Activated T-helper 1 cell treated with anti-CD3 and anti-CD28 coated beads, Interleukin-12 subunit alpha, Interleukin-12 subunit beta, Interleukin-2, Interleukin-4 antibody, amounts not matched to agents 30 ng/mL and 10 ng/mL and 1 ng/mL, durations not matched to agents 14 hours and 24 hours and 36 hours (primary cell): Measurements from ENCODE around the gene ARG2. TPM values are rescaled to one million over a fixed set of nuclear protein-coding genes. Genes with fewer than 3 reads are reported as not detected.

Experiments
- DNase-seq: peaks from one replicate; pipeline ENCODE4 v3.0.0; 2021; ENCODE audit warnings: low spot score
- H3K27ac Mint-ChIP-seq: one replicate; pipeline ENCODE4 v1.8.0; 2021; ENCODE audit warnings: mild to moderate bottlenecking, mixed read lengths
- H3K27me3 Mint-ChIP-seq: one replicate; pipeline ENCODE4 v1.8.0; 2022; ENCODE audit warnings: mild to moderate bottlenecking, moderate library complexity, mixed read lengths; ENCODE audit not compliant: insufficient read depth
- H3K36me3 Mint-ChIP-seq: one replicate; pipeline ENCODE4 v1.8.0; 2021; ENCODE audit warnings: low read depth, mixed read lengths
- H3K4me1 Mint-ChIP-seq: one replicate; pipeline ENCODE4 v1.8.0; 2021; ENCODE audit warnings: low read depth, mixed read lengths
- H3K4me3 Mint-ChIP-seq: one replicate; pipeline ENCODE4 v1.8.0; 2021; ENCODE audit warnings: mild to moderate bottlenecking, moderate library complexity, mixed read lengths
- H3K9me3 Mint-ChIP-seq: one replicate; pipeline ENCODE4 v1.8.0; 2021; ENCODE audit warnings: mixed read lengths
- intact Hi-C: fragments of 100-400 bp; cut with micrococcal nuclease; formaldehyde crosslinking; loops from one replicate; pipeline ENCODE4 v1.15.1; 2024
- total RNA-seq: library from RNA; stranded (reverse); gene quantifications from 2 replicates; pipeline ENCODE4 v1.2.3, GENCODE V29; 2022

Gene ARG2
- total RNA-seq, result 5.2 and 7.1 TPM in 2 replicates

DNA sequence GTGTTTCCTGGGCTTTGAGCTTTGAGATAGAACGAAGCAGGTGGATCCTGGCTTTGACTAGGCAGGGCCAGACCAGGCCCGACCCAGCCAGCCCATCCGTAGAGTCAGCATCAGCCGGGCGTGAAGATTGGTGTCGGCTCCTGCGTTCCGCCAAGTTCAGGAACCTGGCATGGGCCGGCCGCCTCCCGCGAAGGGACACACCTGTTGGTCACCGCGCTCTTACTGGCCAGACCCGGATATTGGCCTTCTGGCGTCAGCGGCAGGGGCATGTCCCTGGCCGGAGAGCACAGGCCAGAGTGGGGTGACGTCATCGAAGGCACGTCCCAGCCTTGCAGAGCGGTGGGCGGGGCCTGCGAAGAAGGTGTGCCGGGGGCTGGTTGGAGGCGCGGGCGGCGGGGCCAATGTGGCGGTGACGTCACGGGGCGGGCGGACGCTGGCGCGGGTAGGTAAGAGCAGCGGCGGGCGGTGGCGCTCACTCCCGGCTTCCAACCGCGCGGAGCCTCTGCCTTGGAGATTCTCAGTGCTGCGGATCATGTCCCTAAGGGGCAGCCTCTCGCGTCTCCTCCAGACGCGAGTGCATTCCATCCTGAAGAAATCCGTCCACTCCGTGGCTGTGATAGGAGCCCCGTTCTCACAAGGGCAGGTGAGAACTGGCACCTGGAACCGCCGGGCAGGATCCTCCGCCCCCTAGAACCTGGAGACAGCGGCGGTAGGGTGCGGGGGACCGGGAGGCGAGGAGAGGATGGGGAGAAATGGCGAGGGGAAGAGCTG is at the start of gene ARG2:
TSS of gene ARG2 (plus strand) at position 475 of the 771 bp plus-strand sequence. CDS start at position 533, 58 bp downstream.
- peaks cover 14% of the 10 kb centered on the region for H3K27me3 Mint-ChIP-seq
- intact Hi-C loops, result loop anchor here (1.0 to 5.0 kb wide), 6 partner anchors 19 to 260 kb away; partner anchors contain the start of genes ATP6V1D, PIGH, RAD51B and RDH11
- DNase-seq, result peak; percentile 94

DNA sequence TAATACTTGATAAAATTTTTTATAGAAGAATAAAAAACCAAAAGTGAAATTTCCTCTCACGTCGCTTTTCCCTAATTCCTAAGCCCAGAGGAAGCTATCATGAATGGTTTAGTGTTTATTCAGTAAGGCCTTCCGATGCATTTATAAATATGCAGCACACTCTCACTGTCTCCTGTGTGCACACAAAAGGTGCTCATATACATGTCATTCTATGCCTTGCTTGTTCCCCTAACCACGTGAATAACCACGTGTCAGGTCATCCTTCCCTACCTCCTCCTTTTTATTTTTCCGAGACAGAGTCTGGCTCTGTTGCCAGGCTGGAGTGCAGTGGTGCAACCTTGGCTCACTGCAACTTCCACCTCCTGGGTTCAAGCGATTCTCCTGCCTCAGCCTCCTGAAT is 49.3 kb upstream of the ARG2 start:
- no peak overlapping the region for H3K4me3 Mint-ChIP-seq
- H3K9me3 Mint-ChIP-seq, result no peaks in the 10 kb centered on the region
- no peak overlapping the region for H3K27ac Mint-ChIP-seq
- H3K27me3 Mint-ChIP-seq, result peaks cover 5% of the 10 kb centered on the region
- intact Hi-C loops, result no loop called here
- no peaks in the 10 kb centered on the region for H3K36me3 Mint-ChIP-seq
- H3K4me1 Mint-ChIP-seq, result peaks cover 8% of the 10 kb centered on the region
- no peak for DNase-seq

More for the DNA sequence above, at the start of gene ARG2:
- Mint-ChIP-seq H3K27ac (peak within 1 kb of the TSS; percentile 71), H3K4me1 (peaks cover 39% of the 10 kb centered on the region), H3K36me3 (peaks cover 3% of the 10 kb centered on the region), H3K4me3 (peak within 1 kb of the TSS; percentile 86), H3K9me3 (no peaks in the 10 kb centered on the region)

- no peak overlapping the region for H3K4me3 Mint-ChIP-seq
- no peaks in the 10 kb centered on the region for H3K9me3 Mint-ChIP-seq
- H3K27me3 Mint-ChIP-seq, result peaks cover 5% of the 10 kb centered on the region
- H3K27ac Mint-ChIP-seq, result no peak overlapping the region
- peak; percentile 54 for DNase-seq
- H3K36me3 Mint-ChIP-seq, result no peaks in the 10 kb centered on the region
- intact Hi-C loops, result loop anchor here (1.0 kb wide), 2 partner anchors 45 to 144 kb away; no protein-coding TSS in a partner anchor
- H3K4me1 Mint-ChIP-seq, result peaks cover 8% of the 10 kb centered on the region
Measured at GRCh38 chr14:67571275-67571990, 48.3 kb upstream of the ARG2 start.

DNA sequence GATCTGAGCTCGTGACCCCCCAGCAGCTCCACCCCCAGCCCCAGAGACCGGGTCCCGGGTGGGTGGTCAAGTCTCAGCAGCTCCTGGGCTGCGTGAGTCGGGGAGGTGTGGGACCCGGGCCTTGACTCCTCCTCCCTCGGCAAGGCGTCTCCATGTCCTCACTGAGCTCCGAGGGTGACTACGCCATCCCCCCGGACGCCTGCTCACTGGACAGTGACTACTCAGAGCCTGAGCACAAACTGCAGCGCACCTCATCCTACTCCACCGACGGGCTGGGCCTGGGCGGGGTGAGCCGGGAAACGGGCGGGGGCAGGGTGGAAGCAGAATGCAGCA is 47.8 kb upstream of the ARG2 start:
- Mint-ChIP-seq H3K36me3 (no peaks in the 10 kb centered on the region), H3K27me3 (peaks cover 5% of the 10 kb centered on the region), H3K4me3 (no peak overlapping the region), H3K9me3 (no peaks in the 10 kb centered on the region), H3K27ac (no peak overlapping the region), H3K4me1 (peaks cover 8% of the 10 kb centered on the region)
- intact Hi-C loops, result loop anchor here (1.0 kb wide), 2 partner anchors 46 to 145 kb away; no protein-coding TSS in a partner anchor
- no peak for DNase-seq

DNA sequence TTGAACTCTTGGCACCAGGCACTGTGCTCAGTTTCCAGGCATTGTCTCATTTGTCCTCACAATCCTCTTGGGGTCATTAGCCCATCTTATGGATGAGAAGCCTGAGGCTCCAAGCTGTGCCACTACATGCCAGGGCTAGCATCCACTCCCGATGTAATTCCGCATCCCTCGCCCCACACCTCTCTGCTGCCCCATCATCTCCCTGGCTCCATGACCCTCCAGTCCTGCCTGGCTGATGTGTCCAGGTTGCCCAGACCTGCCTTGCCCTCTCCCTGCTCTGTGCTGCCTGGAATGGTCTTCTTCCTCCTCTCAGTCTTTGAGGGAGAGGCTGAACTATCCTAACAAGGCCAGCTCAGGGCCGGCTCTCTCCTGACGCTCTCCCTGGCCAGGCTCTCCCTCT is 47.1 kb upstream of the ARG2 start:
- H3K27me3 Mint-ChIP-seq, result peaks cover 5% of the 10 kb centered on the region
- no peak for DNase-seq
- intact Hi-C loops, result no loop called here

DNA sequence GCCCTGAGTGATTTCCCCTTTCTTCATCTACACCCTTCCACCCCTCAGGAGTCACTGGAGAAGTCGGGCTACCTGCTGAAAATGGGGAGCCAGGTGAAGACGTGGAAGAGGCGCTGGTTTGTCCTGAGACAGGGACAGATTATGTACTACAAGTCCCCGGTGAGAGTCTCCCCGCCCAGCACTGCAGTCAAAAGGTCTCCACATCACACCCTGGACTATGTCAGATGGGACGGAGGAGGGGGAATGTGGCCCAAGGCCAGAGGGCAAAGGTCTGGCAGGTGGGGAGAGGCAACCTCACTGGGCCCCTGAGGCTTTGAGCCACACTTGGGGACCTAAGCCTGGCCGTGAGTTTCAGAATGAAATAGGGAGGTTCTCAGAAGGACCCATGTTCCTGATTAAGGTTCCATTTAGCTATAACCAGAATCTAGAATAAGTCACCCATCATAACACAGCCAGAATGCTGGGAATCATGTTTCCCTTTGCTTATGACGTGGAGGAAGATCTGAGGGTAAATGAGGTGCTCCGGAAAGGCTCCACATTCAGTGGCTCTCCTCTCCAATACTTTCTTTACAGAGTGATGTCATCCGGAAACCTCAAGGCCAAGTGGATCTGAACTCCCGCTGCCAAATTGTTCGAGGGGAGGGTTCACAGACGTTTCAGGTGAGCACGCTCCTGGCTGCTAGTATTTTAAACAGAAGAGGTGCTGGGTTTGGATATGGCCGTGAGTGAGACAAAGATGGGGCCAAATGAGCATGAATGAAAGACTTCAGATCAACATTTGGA is 46.3 kb upstream of the ARG2 start:
- Mint-ChIP-seq H3K4me3 (no peak overlapping the region), H3K9me3 (no peaks in the 10 kb centered on the region), H3K27ac (no peak overlapping the region), H3K36me3 (no peaks in the 10 kb centered on the region), H3K27me3 (peaks cover 5% of the 10 kb centered on the region), H3K4me1 (no peaks in the 10 kb centered on the region)
- intact Hi-C loops, result no loop called here
- DNase-seq, result no peak

More for the DNA sequence above, 47.1 kb upstream of the ARG2 start:
- H3K4me1 Mint-ChIP-seq, result peaks cover 1% of the 10 kb centered on the region
- no peak overlapping the region for H3K4me3 Mint-ChIP-seq
- H3K9me3 Mint-ChIP-seq, result no peaks in the 10 kb centered on the region
- no peaks in the 10 kb centered on the region for H3K36me3 Mint-ChIP-seq
- H3K27ac Mint-ChIP-seq, result no peak overlapping the region

DNA sequence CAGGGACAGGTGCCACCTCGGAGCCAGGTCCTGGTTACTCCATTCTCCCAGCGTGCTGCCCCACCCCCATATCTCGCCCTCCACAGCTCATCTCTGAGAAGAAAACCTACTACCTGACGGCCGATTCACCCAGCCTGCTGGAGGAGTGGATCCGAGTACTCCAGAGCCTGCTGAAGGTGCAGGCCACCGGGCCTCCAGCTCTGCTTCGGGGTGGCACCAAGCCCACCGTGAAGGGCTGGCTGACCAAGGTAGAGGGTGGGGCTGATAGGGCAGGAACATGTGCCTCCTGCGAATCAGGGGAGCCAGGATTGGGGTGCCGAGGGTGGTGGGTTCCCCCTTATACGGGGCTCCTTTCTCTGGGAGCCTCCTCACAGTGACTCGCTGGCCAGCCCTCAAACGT is 45.6 kb upstream of the ARG2 start:
- intact Hi-C loops, result no loop called here
- Mint-ChIP-seq H3K36me3 (no peaks in the 10 kb centered on the region), H3K4me1 (no peaks in the 10 kb centered on the region), H3K4me3 (no peak overlapping the region), H3K27me3 (peaks cover 5% of the 10 kb centered on the region), H3K27ac (no peak overlapping the region), H3K9me3 (no peaks in the 10 kb centered on the region)
- no peak for DNase-seq

DNA sequence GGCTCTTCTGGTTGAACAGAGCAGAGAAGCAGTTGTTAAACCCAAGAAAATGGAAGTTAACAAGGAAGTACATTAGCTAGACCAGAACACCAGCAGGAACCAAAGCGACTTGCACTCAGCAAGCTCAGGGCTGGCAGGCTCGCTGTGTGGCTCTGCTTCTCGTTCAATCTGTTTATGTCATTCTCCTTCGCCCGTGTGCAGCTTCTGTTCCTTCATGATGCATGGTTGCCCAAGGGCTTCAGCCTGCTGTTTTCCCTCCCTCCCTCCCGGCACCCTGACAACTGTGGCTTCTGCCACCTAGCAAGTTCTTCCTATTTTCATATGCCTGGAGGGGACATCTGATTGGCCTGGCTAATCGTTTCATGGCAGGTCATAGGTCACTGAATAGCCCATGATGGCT is 44.9 kb upstream of the ARG2 start:
- H3K36me3 Mint-ChIP-seq, result no peaks in the 10 kb centered on the region
- no peak for DNase-seq
- intact Hi-C loops, result no loop called here
- H3K27ac Mint-ChIP-seq, result no peak overlapping the region
- H3K27me3 Mint-ChIP-seq, result peaks cover 5% of the 10 kb centered on the region
- H3K9me3 Mint-ChIP-seq, result no peaks in the 10 kb centered on the region
- H3K4me1 Mint-ChIP-seq, result no peaks in the 10 kb centered on the region
- H3K4me3 Mint-ChIP-seq, result no peak overlapping the region

DNA sequence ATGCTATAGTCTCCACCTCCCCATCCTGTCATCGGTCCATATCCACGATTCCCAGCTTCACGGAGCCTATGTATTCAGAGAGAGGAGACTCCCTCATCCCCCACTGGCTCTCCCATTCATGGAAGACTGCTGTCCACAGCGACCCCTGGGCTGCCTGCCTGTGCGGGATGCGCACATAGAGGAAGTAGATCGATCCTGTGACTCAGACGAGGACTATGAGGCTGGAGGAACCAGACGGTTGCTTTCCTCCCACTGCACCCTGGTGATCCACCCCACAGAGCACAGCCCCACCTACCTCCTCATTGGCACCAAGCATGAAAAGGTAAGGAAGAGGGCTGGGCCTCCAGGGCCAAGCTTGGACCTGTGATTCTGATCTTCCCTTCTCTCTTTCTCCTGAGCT is 44.0 kb upstream of the ARG2 start:
- no peaks in the 10 kb centered on the region for H3K9me3 Mint-ChIP-seq
- peaks cover 5% of the 10 kb centered on the region for H3K27me3 Mint-ChIP-seq
- intact Hi-C loops, result no loop called here
- no peaks in the 10 kb centered on the region for H3K4me1 Mint-ChIP-seq
- no peak overlapping the region for H3K27ac Mint-ChIP-seq
- H3K4me3 Mint-ChIP-seq, result no peak overlapping the region
- no peak for DNase-seq
- no peaks in the 10 kb centered on the region for H3K36me3 Mint-ChIP-seq

GRCh38 chr14:67576216-67576955 is 43.3 kb upstream of the ARG2 start:
- no peak overlapping the region for H3K4me3 Mint-ChIP-seq
- peaks cover 5% of the 10 kb centered on the region for H3K27me3 Mint-ChIP-seq
- no peak for DNase-seq
- no peaks in the 10 kb centered on the region for H3K9me3 Mint-ChIP-seq
- H3K27ac Mint-ChIP-seq, result no peak overlapping the region
- peaks cover under 1% of the 10 kb centered on the region for H3K4me1 Mint-ChIP-seq
- intact Hi-C loops, result no loop called here
- H3K36me3 Mint-ChIP-seq, result no peaks in the 10 kb centered on the region

GRCh38 chr14:67577181-67577808 is 42.4 kb upstream of the ARG2 start:
- no peak overlapping the region for H3K27ac Mint-ChIP-seq
- H3K4me3 Mint-ChIP-seq, result no peak overlapping the region
- DNase-seq, result no peak
- no peaks in the 10 kb centered on the region for H3K36me3 Mint-ChIP-seq
- H3K27me3 Mint-ChIP-seq, result peaks cover 5% of the 10 kb centered on the region
- H3K9me3 Mint-ChIP-seq, result no peaks in the 10 kb centered on the region
- H3K4me1 Mint-ChIP-seq, result peaks cover 6% of the 10 kb centered on the region
- intact Hi-C loops, result no loop called here
